GM12878 (cell line): ENCODE measurements around the gene TTC39A. TPM values are rescaled to one million over a fixed set of nuclear protein-coding genes. Genes with fewer than 3 reads are reported as not detected.

Experiments
- ATAC-seq: fragments of 200-7000 bp; cut with Tn5 transposase; 3 replicates; pipeline ENCODE4 v1.9.1; 2020; ENCODE audit warnings: mild to moderate bottlenecking, moderate library complexity
- BruUV-seq: library from RNA; stranded (reverse); fragments of 400-500 nt; replicated peaks from 2 replicates; lab custom pipeline; 2021; lab: Mats Ljungman, UMichigan
- CTCF ChIA-PET: fragments of 300-600 bp; sonication (Branson Sonifier 250); formaldehyde crosslinking; extraction: SDS; loops from one replicate; lab custom pipeline; 2021; ENCODE audit warnings: inconsistent platforms; lab: Yijun Ruan, JAX
- POLR2A ChIA-PET: fragments of 350-600 bp; formaldehyde crosslinking; extraction: SDS; loops from one replicate; lab custom pipeline; 2021; ENCODE audit warnings: inconsistent platforms; lab: Charles Lee
- RAD21 ChIA-PET: fragments of 300-600 bp; sonication (Branson Sonifier 250); formaldehyde crosslinking; loops from one replicate; lab custom pipeline; 2023; ENCODE audit warnings: antibody characterized with exemption; ENCODE audit not compliant: unreplicated experiment; lab: Charles Lee
- SMC1A ChIA-PET: fragments of 300-600 bp; sonication (Branson Sonifier 250); formaldehyde crosslinking; loops from one replicate; lab custom pipeline; 2023; ENCODE audit not compliant: unreplicated experiment, uncharacterized antibody; lab: Charles Lee
- DNase-seq: peaks from one replicate; pipeline ENCODE4 v3.0.0-alpha.2; 2011; ENCODE audit warnings: low read depth, low spot score
- FAIRE-seq: peaks from 3 replicates; lab custom pipeline; 2011; peaks lifted over from hg19 to GRCh38; lab: Jason Lieb, UNC
- H2AFZ ChIP-seq: 2 replicates; pipeline ENCODE4 v1.6.0; 2011; ENCODE audit warnings: low read depth, low read length, control low read depth; ENCODE audit not compliant: control insufficient read depth
- H3K27ac ChIP-seq: 2 replicates; pipeline ENCODE4 v1.5.1; 2011; ENCODE audit warnings: control low read depth; ENCODE audit not compliant: control insufficient read depth, insufficient read depth
- H3K27me3 ChIP-seq, 2 experiments: replicated peaks in 1 of 2; 2 replicates each; pipeline versions ENCODE4 v1.6.0 to v1.6.1; 2011; ENCODE audit warnings: low read length in 1 of 2; ENCODE audit not compliant: control insufficient read depth in 2 of 2, insufficient read depth in 2 of 2
- H3K36me3 ChIP-seq, 2 experiments: 2 replicates each; pipeline ENCODE4 v1.5.1; 2011; ENCODE audit warnings: low read length in 1 of 2; ENCODE audit not compliant: control insufficient read depth in 2 of 2, insufficient read depth in 2 of 2
- H3K4me1 ChIP-seq: 2 replicates; pipeline ENCODE4 v1.6.1; 2011; ENCODE audit warnings: mild to moderate bottlenecking, low read length, moderate library complexity, mixed read lengths; ENCODE audit not compliant: control insufficient read depth, insufficient read depth
- H3K4me2 ChIP-seq: 2 replicates; pipeline ENCODE4 v1.6.0; 2011; ENCODE audit warnings: control low read depth; ENCODE audit not compliant: control insufficient read depth, insufficient read depth
- H3K4me3 ChIP-seq: fragments of 200-600 bp; sonication (generic); 2 replicates; pipeline ENCODE4 v1.5.1; 2016
- H3K79me2 ChIP-seq: 2 replicates; pipeline ENCODE4 v1.6.0; 2011; ENCODE audit warnings: low read length; ENCODE audit not compliant: control insufficient read depth, insufficient read depth
- H3K9ac ChIP-seq: 2 replicates; pipeline ENCODE4 v1.8.0; 2011; ENCODE audit warnings: low read length, control low read depth, mixed read lengths; ENCODE audit not compliant: control insufficient read depth, insufficient read depth
- H3K9me3 ChIP-seq: replicated peaks from 3 replicates; pipeline ENCODE4 v1.5.1; 2011; ENCODE audit warnings: mild to moderate bottlenecking, low read length; ENCODE audit not compliant: control insufficient read depth, insufficient read depth
- H4K20me1 ChIP-seq: 2 replicates; pipeline ENCODE4 v1.6.0; 2011; ENCODE audit not compliant: control insufficient read depth, insufficient read depth
- ATF3 ChIP-seq: IDR thresholded peaks from 2 replicates; pipeline ENCODE4 v1.6.1; 2011; ENCODE audit warnings: low read depth, mild to moderate bottlenecking, low read length, moderate library complexity, borderline replicate concordance; ENCODE audit errors: extremely low read depth
- BCL3 ChIP-seq: IDR thresholded peaks from 2 replicates; pipeline ENCODE4 v1.6.1; 2011; ENCODE audit warnings: borderline replicate concordance, low read depth, mild to moderate bottlenecking, moderate library complexity, low read length; ENCODE audit not compliant: insufficient read depth, poor library complexity, severe bottlenecking
- ESRRA ChIP-seq: IDR thresholded peaks from 2 replicates; pipeline ENCODE4 v1.6.1; 2012; ENCODE audit warnings: mild to moderate bottlenecking, low read length, improper control_type of control experiment
- IRF4 ChIP-seq: IDR thresholded peaks from 2 replicates; pipeline ENCODE4 v1.6.1; 2011; ENCODE audit warnings: low read depth, low read length
- MEF2B ChIP-seq: fragments of 450-650 bp; IDR thresholded peaks from 2 replicates; pipeline ENCODE4 v1.6.1; 2018; ENCODE audit warnings: mild to moderate bottlenecking, moderate library complexity; ENCODE audit not compliant: partially characterized antibody, poor library complexity, severe bottlenecking
- MTA2 ChIP-seq: fragments of 450-650 bp; IDR thresholded peaks from 2 replicates; pipeline ENCODE4 v1.6.1; 2016; ENCODE audit warnings: low read depth, mild to moderate bottlenecking, moderate library complexity
- SUZ12 ChIP-seq: fragments of 200-600 bp; sonication (generic); IDR thresholded peaks from one replicate; pipeline ENCODE4 v1.6.1; 2018; ENCODE audit warnings: antibody characterized with exemption, mild to moderate bottlenecking; ENCODE audit not compliant: unreplicated experiment
- TARDBP ChIP-seq: IDR thresholded peaks from 2 replicates; pipeline ENCODE4 v1.6.1; 2016; ENCODE audit warnings: borderline replicate concordance
- WGBS: methylation state at CpG from one replicate; pipeline ENCODE4 v1.1.6; 2016; ENCODE audit warnings: low lambda C conversion rate; ENCODE audit not compliant: insufficient replicate concordance, insufficient coverage; ENCODE audit errors: missing lambda C conversion rate; 5-methylcytosine and 5-hydroxymethylcytosine counted together
- in situ Hi-C: fragments of 300-500 bp; cut with MboI; formaldehyde crosslinking; loops from 9 replicates; pipeline ENCODE4 v1.14.3; 2018; ENCODE audit warnings: mixed read lengths
- intact Hi-C: fragments of 100-400 bp; cut with micrococcal nuclease; formaldehyde crosslinking; loops from one replicate; pipeline ENCODE4 v1.14.2; 2022; ENCODE audit not compliant: unreplicated experiment
- polyA plus RNA-seq, 11 experiments: library from polyadenylated mRNA; depleted of rRNA in 4 of 11; unstranded in 6 of 11; stranded (reverse) in 5 of 11; fragments of >200 nt; fragmentation: Nextera tagmentation in 4 of 11; fragmentation: Illumina TruSeq in 1 of 11; extraction: Ambion mirVana in 4 of 11; extraction: Trizol in 1 of 11; gene quantifications; 1 replicate in 1 of 11; 2 replicates in 10 of 11; pipeline versions ENCODE4 v1.2.1 to v1.2.3, GENCODE V29; 2011 to 2016; ENCODE audit warnings: inconsistent platforms in 2 of 11, missing spikeins in 2 of 11, low read depth in 1 of 11
- total RNA-seq, 4 experiments: library from RNA; depleted of rRNA in 3 of 4; stranded (reverse); fragments of >200 nt in 3 of 4; fragmentation: Illumina TruSeq in 1 of 4; extraction: Trizol in 1 of 4; gene quantifications; 2 replicates each; pipeline versions ENCODE4 v1.2.1 to v1.2.3, GENCODE V29; 2013 to 2021
- TF ChIP-seq, protein P1 (sequence below): fragments of 150-350 bp; IDR thresholded peaks from 2 replicates; pipeline ENCODE4 v1.6.1; 2016; ENCODE audit warnings: low read depth, low read length
- TF ChIP-seq, protein P2 (sequence below): IDR thresholded peaks from 2 replicates; pipeline ENCODE4 v1.6.1; 2012; ENCODE audit warnings: low read depth, low read length, improper control_type of control experiment
- TF ChIP-seq, protein P3 (sequence below): fragments of 450-650 bp; IDR thresholded peaks from 2 replicates; pipeline ENCODE4 v1.6.1; 2016; ENCODE audit warnings: mild to moderate bottlenecking, moderate library complexity, borderline replicate concordance

Gene TTC39A
- total and polyA plus RNA-seq, 10 of the 15 experiments (the other 5 are each of a cell fraction or from before 2014, with no cell fraction given), result 0.18 to 3.0 (median 1.2) TPM

DNA sequence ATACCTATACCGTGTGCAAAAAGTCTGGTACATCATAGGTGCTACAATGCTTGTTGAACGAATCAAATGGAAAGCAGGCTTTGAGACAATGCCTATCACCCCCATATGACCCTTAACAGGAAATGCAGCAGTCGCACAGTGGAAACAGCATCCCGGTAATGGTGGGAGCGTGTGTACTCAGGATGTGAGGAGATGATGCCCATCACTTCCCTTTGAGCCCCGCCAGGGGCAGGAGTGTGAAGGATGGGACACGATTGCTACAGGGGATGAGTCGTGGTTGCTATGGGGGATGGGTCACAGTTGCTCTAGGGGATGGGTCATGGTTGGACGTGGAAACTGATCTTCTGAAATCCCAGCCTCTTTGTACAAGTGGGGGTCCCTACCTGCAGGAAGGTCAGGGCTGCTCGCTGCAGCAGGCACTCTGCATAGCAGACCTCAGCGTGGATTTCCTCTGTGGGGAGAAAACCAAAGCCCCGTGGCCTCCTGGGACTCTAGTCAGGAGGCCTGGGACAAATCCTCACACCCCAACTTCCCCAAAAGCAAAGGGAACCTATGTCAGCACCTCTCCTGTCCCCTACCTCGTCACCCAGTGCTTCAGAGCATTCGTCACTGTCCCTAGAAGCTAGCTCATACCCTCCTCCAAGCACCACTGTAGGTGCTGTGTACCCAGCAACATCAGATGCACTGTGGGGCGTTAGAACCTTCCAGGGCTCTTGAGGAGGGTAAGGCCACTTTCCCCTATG is 19.3 kb downstream of the TTC39A start:
- Histone ChIP-seq H3K4me1 (0 out of 2 replicates have a peak, but pooled peaks cover 3% of the 10 kb centered on the region), H3K27me3 (no peaks in the 10 kb centered on the region), H3K4me3 (no peak overlapping the region), H4K20me1 (no peaks in the 10 kb centered on the region), H3K9ac (no peak overlapping the region), H3K4me2 (no peak overlapping the region), H3K79me2 (no peaks in the 10 kb centered on the region), H3K36me3 (no peaks in the 10 kb centered on the region), H3K27ac (no peak overlapping the region), H2AFZ (no peak overlapping the region; the same call in 1 of the 2 replicates), H3K9me3 (no peaks in the 10 kb centered on the region)
- ChIA-PET CTCF (interaction anchor here (0.5 to 1.8 kb wide), 4 partner anchors 86 to 224 kb away, joined by 3 to 6 read pairs (median 4); no protein-coding TSS in a partner anchor), POLR2A (no interaction called here), RAD21 (interaction anchor here (1.0 kb wide), 1 partner anchor 133 kb away, joined by 3 read pairs; no protein-coding TSS in a partner anchor), SMC1A (no interaction called here)
- BruUV-seq, result no TSS peak
- in situ Hi-C loops (no loop called here), intact Hi-C loops (no loop called here)
- WGBS, result 43% methylated on average over 15 of the region's 15 CpGs
- ATAC-seq (no peak), DNase-seq (no peak), FAIRE-seq (no peak)
- TF ChIP-seq TARDBP, result no peak
- TF ChIP-seq, protein P1, sequence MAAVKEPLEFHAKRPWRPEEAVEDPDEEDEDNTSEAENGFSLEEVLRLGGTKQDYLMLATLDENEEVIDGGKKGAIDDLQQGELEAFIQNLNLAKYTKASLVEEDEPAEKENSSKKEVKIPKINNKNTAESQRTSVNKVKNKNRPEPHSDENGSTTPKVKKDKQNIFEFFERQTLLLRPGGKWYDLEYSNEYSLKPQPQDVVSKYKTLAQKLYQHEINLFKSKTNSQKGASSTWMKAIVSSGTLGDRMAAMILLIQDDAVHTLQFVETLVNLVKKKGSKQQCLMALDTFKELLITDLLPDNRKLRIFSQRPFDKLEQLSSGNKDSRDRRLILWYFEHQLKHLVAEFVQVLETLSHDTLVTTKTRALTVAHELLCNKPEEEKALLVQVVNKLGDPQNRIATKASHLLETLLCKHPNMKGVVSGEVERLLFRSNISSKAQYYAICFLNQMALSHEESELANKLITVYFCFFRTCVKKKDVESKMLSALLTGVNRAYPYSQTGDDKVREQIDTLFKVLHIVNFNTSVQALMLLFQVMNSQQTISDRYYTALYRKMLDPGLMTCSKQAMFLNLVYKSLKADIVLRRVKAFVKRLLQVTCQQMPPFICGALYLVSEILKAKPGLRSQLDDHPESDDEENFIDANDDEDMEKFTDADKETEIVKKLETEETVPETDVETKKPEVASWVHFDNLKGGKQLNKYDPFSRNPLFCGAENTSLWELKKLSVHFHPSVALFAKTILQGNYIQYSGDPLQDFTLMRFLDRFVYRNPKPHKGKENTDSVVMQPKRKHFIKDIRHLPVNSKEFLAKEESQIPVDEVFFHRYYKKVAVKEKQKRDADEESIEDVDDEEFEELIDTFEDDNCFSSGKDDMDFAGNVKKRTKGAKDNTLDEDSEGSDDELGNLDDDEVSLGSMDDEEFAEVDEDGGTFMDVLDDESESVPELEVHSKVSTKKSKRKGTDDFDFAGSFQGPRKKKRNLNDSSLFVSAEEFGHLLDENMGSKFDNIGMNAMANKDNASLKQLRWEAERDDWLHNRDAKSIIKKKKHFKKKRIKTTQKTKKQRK, result no peak
- no peak for TF ChIP-seq BCL3
- TF ChIP-seq, protein P2, sequence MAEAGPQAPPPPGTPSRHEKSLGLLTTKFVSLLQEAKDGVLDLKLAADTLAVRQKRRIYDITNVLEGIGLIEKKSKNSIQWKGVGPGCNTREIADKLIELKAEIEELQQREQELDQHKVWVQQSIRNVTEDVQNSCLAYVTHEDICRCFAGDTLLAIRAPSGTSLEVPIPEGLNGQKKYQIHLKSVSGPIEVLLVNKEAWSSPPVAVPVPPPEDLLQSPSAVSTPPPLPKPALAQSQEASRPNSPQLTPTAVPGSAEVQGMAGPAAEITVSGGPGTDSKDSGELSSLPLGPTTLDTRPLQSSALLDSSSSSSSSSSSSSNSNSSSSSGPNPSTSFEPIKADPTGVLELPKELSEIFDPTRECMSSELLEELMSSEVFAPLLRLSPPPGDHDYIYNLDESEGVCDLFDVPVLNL, result no peak
- no peak for TF ChIP-seq ESRRA
- no peak for TF ChIP-seq MEF2B
- no peak for TF ChIP-seq ATF3
- TF ChIP-seq SUZ12, result no peak
- no peak for TF ChIP-seq IRF4
- TF ChIP-seq, protein P3, sequence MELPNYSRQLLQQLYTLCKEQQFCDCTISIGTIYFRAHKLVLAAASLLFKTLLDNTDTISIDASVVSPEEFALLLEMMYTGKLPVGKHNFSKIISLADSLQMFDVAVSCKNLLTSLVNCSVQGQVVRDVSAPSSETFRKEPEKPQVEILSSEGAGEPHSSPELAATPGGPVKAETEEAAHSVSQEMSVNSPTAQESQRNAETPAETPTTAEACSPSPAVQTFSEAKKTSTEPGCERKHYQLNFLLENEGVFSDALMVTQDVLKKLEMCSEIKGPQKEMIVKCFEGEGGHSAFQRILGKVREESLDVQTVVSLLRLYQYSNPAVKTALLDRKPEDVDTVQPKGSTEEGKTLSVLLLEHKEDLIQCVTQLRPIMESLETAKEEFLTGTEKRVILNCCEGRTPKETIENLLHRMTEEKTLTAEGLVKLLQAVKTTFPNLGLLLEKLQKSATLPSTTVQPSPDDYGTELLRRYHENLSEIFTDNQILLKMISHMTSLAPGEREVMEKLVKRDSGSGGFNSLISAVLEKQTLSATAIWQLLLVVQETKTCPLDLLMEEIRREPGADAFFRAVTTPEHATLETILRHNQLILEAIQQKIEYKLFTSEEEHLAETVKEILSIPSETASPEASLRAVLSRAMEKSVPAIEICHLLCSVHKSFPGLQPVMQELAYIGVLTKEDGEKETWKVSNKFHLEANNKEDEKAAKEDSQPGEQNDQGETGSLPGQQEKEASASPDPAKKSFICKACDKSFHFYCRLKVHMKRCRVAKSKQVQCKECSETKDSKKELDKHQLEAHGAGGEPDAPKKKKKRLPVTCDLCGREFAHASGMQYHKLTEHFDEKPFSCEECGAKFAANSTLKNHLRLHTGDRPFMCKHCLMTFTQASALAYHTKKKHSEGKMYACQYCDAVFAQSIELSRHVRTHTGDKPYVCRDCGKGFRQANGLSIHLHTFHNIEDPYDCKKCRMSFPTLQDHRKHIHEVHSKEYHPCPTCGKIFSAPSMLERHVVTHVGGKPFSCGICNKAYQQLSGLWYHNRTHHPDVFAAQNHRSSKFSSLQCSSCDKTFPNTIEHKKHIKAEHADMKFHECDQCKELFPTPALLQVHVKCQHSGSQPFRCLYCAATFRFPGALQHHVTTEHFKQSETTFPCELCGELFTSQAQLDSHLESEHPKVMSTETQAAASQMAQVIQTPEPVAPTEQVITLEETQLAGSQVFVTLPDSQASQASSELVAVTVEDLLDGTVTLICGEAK, result no peak
- no peak for TF ChIP-seq MTA2
